ENCODE data around the gene SLF2. TPM values are rescaled to one million over a fixed set of nuclear protein-coding genes. Genes with fewer than 3 reads are reported as not detected.

SLF2 gene
- total and polyA plus RNA-seq, 9 of the 15 experiments (the other 6 are each of a cell fraction or from before 2014, with no cell fraction given) = 1.7 to 18.4 (median 7.8) TPM

GRCh38 chr10:101008823-101009423 lies 96.2 kb downstream of the SLF2 start:
- Histone ChIP-seq H3K9me3 (replicated peaks; ENCODE audit: control insufficient read depth, insufficient read depth, low read depth, low read length) (no peaks in the 10 kb centered on the region), H3K4me1 (replicated peaks in 1 of 2; ENCODE audit: control insufficient read depth in 2 of 2, insufficient read depth in 2 of 2, low read length in 2 of 2) (peaks cover 14 to 47% of the 10 kb centered on the region in 2 experiments; a peak in 4 of 5 replicates), H3K36me3 (ENCODE audit: control insufficient read depth, insufficient read depth, low read length) (peaks cover 26% of the 10 kb centered on the region; the same call in 2 of the 3 replicates), H3K79me2 (ENCODE audit: control insufficient read depth, insufficient read depth, low read length) (no peaks in the 10 kb centered on the region), H3K4me3 (no peak overlapping the region), H3K27me3 (ENCODE audit: control insufficient read depth in 2 of 2, insufficient read depth in 2 of 2, low read length in 2 of 2) (no peaks in the 10 kb centered on the region), H3K27ac (ENCODE audit: extremely low read depth, low read depth, low read length) (no peak overlapping the region), H3K4me2 (ENCODE audit: insufficient read depth, low read length) (no peak overlapping the region), H4K20me1 (replicated peaks; ENCODE audit: control insufficient read depth, insufficient read depth, low read length) (no peaks in the 10 kb centered on the region), H3K9me1 (ENCODE audit: control insufficient read depth, insufficient read depth, low read length) (no peaks in the 10 kb centered on the region), H2AFZ (ENCODE audit: low read depth, low read length) (no peak overlapping the region), H3K9ac (ENCODE audit: insufficient read depth in 1 of 2, low read depth in 2 of 2, low read length in 2 of 2) (peak overlapping the region in 1 of 2 experiments; percentile 45; a peak in 2 of 4 replicates)
- ATAC-seq (no peak), FAIRE-seq (no peak), DNase-seq (ENCODE audit: extremely low read depth in 1 of 4, low spot score in 3 of 4) (no peak)
- TF ChIP-seq THAP7 (CRISPR knock-in tag; IDR thresholded peaks at IDR 0.05) (no peak), ZNF449 (CRISPR knock-in tag; IDR thresholded peaks at IDR 0.05) (no peak), BDP1 (IDR thresholded peaks at IDR 0.05; ENCODE audit: insufficient read depth, insufficient read length) (no peak), ATF7 (IDR thresholded peaks at IDR 0.05) (no peak), ZKSCAN8 (CRISPR knock-in tag; IDR thresholded peaks at IDR 0.05) (no peak), MAFF (IDR thresholded peaks at IDR 0.05; ENCODE audit: low read length) (no peak)
- POLR2A ChIA-PET = interaction anchor here (0.7 kb wide), 1 partner anchor 1700 kb away, joined by 3 read pairs; no protein-coding TSS in a partner anchor
- BruUV-seq (replicated peaks) = no TSS peak
- intact Hi-C loops (cut with micrococcal nuclease) = no loop called here
- WGBS (ENCODE audit: insufficient coverage, low coverage, missing lambda C conversion rate) = 68% methylated on average over 4 of the region's 6 CpGs
- CTCF ChIA-PET (ENCODE audit: low intra/inter-chr PET ratio) = no interaction called here
- in situ Hi-C loops (cut with MboI) = no loop called here
